Measurements from ENCODE around the gene RAET1L. TPM values are rescaled to one million over a fixed set of nuclear protein-coding genes. Genes with fewer than 3 reads are reported as not detected.
"Not testable (repeated sequence)": the region's sequence is repeated elsewhere in the genome, so short reads cannot be mapped to it uniquely, and the experiment has no call there.

The RAET1L gene
- polyA plus RNA-seq, 5 donors: not detected

- DNase-seq: peak; percentile 52 to 55
These were observed 8.8 kb downstream of the RAET1L start for GRCh38 chr6:150016324-150017185.

GRCh38 chr6:150015281-150016001 is 9.9 kb downstream of the RAET1L start:
- DNase-seq: not testable (repeated sequence)

- DNase-seq: not testable (repeated sequence)
These were observed 10.6 kb downstream of the RAET1L start for GRCh38 chr6:150014623-150015280.

GRCh38 chr6:150013785-150014622 is 11.3 kb downstream of the RAET1L start:
- DNase-seq: not testable (repeated sequence)

- DNase-seq: not testable (repeated sequence)
These were observed 12.2 kb downstream of the RAET1L start for GRCh38 chr6:150012846-150013784.

GRCh38 chr6:150008588-150008987 is 16.7 kb downstream of the RAET1L start:
- DNase-seq: no peak

GRCh38 chr6:150006961-150007464 is 18.3 kb downstream of the RAET1L start:
- no peak for DNase-seq

- DNase-seq: no peak
These were observed 19.3 kb downstream of the RAET1L start for GRCh38 chr6:150005761-150006651.

- DNase-seq: peak; percentile 94
These were observed 20.3 kb downstream of the RAET1L start for GRCh38 chr6:150004783-150005717.

GRCh38 chr6:150004101-150004782 is 21.1 kb downstream of the RAET1L start:
- DNase-seq: no peak

GRCh38 chr6:150003599-150003998 is 21.7 kb downstream of the RAET1L start:
- not testable (repeated sequence) for DNase-seq

GRCh38 chr6:150002710-150003109 is 22.6 kb downstream of the RAET1L start:
- no peak for DNase-seq

GRCh38 chr6:150001295-150002008 is 23.9 kb downstream of the RAET1L start:
- DNase-seq: no peak

GRCh38 chr6:149999636-150000035 is 25.7 kb downstream of the RAET1L start:
- no peak for DNase-seq

GRCh38 chr6:149995971-149996370 is 29.4 kb downstream of the RAET1L start:
- DNase-seq: no peak

GRCh38 chr6:149995235-149995750 is 30.0 kb downstream of the RAET1L start:
- no peak for DNase-seq

All from right lung (tissue), 5 donors.